ENCODE results near the gene PPP1R3F.
A peak's percentile ranks its signal among the peaks of the same experiment; 100 is the strongest.

Gene PPP1R3F, protein sequence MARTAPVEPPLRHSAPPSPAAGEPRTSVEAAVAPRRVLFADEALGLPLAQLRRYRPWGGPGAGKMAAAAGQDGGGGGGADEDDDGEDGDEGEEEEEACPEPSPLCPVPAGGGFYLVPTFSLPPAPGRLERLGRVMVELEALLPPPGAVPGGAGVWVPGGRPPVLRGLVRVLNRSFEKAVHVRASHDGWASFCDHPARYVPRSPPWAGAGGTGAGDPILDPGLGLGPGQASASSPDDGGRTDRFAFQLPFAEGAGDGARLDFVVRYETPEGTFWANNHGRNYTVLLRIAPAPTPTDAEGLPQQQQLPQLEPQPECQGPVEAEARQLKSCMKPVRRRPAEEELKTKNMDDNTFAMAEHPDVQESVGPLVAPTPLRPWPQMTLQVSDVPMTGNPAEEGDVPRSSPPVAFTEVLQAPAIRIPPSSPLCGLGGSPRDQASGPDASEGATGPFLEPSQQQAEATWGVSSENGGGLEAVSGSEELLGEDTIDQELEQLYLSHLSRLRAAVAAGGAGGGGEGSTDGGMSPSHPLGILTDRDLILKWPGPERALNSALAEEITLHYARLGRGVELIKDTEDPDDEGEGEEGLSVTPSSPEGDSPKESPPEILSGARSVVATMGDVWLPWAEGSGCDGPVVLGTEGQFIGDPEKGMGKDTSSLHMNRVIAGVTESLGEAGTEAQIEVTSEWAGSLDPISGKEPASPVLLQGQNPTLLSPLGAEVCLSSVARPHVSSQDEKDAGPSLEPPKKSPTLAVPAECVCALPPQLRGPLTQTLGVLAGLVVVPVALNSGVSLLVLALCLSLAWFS

GRCh38 chrX:49269767-49270248 lies at the start of gene PPP1R3F:
TSS of gene PPP1R3F (plus strand) at chrX:49269793. CDS start at chrX:49269870, 77 bp downstream.
- DNase-seq: no peak

DNA sequence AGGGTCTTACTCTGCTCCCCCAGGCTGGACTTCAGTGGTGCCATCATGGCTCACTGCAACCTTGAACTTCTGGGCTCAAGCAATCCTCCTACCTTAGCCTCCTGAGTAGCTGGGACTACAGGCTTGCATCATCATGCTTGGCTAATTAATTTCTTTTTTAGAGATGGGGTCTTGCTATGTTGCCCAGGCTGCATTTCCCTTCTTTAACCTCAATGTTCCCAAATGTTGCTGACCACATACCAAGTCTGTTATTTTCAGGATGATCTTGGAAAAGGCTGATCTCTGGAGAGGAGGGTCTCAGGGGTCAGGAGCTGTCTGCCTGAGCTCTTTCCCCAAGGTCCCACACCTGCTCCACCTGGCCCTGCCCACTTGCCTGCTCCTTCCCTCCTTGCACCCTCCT lies 49.5 kb upstream of the PPP1R3F start:
- DNase-seq: no peak

DNA sequence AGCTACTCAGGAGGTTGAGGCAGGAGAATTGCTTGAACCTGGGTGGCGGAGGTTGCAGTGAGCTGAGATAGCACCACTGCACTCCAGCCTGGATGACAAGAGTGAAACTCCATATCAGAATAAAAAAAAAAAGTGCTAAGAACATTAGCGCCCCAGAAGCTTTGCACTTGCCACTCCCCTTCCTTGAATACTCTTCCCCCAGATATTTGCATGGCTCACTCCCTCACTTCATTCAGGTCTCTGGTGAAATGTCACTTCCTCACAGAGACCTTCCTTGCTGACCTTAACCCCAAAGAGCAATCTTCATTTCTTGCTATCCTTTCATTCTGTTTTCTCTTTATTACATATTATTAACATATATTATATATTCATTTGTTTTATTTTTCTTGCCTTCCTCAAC lies 47.7 kb upstream of the PPP1R3F start:
- DNase-seq: no peak

DNA sequence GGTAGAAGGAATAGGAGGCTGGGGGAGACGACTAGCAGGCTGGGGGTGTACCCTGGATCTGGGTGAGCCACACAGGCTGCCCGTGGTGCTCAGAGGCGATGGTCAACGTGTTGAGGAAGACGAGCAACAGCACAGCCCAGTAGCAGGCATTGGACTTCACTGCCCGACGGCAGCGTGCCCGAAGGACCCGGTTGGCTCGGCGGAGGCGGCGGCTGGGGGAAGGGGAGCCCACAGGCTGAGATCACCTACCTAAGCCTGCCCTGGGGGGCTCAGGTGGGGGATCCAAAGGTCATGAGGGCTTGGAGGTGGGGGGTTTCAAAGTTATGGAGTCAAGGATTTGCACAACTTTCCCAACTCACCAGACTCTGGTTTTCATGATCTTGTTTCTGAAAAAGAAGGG lies 43.7 kb upstream of the PPP1R3F start:
- DNase-seq: no peak

DNA sequence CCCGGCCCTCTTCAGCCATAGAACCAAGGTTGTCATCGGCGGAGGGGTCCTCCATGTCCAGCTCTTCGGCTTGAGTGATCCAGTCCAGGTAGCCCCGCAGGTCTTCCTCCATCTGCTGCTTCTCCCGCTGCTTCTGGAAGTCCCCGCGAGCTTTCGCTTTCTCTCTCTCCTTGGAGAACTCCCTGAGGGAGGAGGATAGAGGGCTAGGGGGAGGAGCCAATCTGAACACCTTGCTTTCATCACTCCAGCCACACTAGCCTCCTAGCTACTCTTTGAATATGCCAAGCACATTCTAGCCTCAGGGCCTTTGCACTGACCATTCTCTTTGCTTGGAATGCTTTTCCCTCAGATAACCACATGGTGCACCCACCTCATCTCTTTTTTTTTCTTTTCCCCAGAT lies 42.6 kb upstream of the PPP1R3F start:
- no peak for DNase-seq

GRCh38 chrX:49227726-49228125 lies 41.9 kb upstream of the PPP1R3F start:
- DNase-seq: no peak

DNA sequence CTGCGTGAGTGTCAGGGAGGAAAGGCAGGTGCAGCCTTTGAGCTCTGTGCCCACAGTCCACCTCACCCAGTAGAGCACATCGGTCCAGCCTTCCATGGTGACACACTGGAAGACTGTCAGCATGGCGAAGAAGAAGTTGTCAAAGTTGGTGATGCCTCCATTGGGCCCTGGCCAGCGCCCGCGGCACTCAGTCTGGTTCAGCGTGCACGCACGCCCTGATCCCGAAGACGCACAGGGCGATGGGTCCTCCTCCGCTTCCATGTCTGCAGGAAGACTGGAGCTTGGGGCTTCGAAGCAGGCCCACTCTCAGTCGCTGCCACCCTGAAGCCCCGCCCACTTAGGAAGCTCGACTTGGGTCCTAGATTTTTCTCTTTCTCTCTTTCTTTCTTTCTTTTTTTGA lies 41.4 kb upstream of the PPP1R3F start:
- no peak for DNase-seq

DNA sequence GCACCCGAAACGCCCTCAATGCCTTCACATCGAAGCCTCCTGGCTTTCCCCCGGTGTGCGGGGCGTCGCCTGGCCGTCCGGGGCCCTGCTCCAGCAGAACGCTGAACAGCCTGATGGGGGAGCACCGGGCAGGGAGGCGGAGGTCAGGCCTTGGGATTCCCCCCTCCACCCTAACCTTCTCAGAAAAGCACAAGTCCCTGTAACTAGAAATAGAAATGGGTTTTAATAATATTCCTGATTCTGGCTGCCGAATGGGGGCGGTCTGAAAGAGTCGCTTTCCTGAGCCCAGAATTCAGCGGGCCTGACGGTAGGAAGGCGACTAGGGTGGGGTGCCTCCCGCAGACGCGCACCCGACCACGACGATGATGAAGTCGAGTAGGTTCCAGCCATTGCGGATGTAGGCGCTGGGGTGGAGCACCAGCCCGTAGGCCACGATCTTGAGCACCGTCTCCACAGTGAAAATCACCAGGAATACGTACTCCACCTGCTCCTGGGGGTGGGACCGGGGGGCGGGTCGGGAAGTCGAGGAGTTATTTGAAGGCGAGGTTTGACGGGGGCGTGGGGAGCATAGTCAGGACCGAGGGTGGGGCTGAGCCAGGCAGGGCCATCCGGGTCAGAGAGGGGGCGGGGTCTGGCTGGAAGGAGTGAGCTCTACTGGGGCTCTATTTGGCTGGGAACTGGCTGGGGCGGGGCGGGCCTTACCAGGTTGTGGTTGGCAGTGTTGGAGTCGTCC lies 38.9 kb upstream of the PPP1R3F start:
- peak; percentile 11 for DNase-seq

DNA sequence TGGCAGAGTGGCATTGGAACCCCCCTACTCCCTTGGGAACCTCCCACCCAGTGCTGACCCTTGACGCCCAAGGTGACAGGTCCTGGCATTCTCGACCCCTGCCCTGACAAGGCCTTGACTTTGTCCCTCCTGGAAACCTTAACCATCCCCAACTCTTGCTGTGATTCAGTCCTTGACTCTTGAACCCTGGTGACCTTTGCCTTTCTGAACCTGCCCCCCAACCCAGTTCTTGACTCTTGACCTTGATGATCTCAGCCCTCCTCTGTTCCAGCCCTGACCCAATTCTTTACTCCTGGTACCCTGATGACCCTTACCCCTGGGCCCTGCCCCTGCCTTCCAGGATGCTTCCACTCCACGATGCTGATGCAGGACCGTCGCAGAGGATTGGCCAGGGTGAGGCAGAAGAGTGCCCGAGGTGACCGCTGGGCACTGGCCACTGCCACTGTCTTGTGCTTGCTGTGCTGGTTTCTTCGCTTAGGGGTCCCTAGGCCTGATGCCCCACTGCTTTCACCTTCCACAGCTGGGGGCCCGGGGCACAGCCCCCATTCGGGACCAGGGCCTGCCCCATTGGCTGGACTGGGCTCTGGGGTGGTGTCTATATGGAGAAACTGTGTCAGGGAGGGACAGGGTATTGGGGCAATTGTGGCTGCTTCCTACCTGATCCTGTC lies 38.1 kb upstream of the PPP1R3F start:
- no peak for DNase-seq

DNA sequence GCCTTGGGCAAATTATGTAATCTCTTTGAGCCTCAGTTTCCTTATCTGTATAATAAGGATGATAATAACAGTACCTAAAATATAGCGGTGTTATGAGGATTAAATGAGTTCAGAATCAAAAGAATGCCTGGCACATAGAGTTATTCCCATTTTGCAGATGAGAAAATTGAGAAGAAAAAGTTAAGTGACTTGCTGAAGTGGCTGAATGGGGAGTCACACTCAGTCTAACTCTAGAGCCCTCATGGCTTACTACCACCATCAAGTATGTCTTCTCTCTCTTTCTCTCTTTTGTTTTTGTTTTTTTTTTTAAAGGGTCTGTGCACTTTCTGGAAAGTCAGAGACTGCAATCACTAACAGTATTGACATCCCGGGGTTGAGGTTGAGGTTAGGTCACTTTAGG lies 37.1 kb upstream of the PPP1R3F start:
- DNase-seq: no peak

DNA sequence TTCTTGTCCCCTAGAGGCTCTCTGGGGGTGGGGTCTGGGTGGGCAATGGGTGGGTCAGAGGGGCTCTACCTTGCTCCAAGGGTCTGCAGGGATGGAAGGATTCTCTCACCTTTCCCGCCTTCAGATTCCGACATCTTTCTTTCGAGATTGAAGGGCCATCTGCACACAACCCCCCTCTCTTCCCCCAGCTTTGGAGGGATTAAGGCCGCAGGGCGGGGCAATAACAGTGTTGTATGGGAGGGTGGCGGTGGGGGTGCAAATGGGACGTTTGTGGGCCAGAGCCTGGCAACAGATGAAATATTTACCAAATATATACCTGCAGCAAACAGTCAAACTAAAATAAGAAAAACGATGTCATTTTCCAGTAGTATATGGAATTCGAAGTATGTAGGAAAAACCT lies 36.4 kb upstream of the PPP1R3F start, which contains the start of gene CACNA1F:
Gene CACNA1F (minus strand): TSS at position 165 of the 400 bp plus-strand sequence. CDS start 31 bp downstream, at position 134.
- no peak for DNase-seq

DNA sequence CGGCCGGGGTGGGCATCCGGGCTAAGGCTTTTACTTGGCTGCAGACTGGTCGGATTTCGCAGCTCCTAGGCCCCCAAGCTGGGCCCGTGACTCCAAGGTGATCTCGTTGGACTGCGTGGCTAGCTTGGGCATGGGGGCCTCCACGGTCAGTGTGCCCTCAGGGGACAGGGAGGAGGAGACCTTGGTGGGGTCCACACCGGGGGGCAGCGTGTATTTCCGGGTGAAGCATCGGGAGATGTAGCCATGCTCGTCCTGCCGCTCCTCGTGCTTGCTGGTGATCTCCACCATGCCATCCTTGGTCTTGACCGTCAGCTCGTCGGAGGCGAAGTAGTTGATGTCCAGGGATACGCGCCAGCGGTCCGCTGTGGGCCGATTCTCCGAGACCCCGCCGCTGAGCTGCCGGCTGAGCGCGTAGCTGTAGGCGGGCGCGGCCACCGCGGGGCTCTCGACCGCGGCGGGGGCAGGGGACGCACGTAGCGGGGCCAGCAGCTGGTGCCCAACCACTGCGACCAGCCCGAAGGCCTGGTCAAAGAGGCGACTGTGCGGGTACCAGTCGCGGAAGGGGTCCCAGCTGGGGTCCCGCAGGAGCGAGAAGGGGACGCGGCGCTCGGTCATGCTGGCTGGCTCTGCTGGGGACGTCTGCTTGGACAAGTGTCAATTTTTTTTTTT lies 35.6 kb upstream of the PPP1R3F start:
- no peak for DNase-seq

GRCh38 chrX:49237060-49237459 lies 32.5 kb upstream of the PPP1R3F start:
- no peak for DNase-seq

DNA sequence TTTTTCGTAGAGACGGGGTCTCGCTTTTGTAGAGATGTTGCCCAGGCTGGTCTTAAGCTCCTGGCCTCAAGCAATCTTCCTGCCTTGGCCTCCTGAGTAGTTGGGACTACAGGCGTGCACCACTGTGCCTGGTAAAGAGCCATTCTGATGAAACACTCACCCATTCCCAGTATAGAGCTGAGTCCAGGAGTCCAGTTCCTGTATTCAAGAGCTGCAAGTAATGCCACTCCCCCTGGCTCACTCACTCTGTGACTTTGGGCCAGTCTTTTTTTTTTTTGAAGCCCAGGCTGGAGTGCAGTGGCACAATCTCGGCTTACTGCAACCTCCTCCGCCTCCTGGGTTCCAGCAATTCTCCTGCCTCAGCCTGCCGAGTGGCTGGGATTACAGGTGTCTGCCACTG lies 30.9 kb upstream of the PPP1R3F start:
- DNase-seq: no peak

DNA sequence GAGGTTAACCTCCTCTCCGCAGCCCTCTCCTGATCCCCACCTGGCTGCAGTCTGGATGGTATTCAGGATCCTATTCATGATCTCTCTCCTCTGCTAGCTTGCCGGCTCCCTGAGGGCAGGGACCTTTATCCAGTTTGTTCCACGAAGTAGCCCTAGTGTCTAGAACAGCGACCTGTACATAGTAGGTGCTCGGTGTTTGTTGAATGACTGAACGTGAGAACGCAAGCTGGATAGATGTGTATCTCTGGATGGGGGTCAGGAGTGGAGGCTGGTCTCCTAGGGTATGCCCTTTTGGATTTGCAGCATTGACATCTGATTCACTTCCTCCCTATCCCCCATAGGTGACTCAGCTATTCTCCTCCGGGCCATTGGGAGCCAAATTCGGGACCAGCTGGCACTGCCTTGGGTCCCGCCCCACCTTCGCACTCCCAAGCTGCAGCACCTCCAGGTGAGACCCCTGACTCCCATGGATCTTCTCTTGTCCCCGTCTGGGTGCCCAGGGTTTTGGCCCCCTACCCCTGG lies 27.0 kb upstream of the PPP1R3F start:
- DNase-seq: no peak

DNA sequence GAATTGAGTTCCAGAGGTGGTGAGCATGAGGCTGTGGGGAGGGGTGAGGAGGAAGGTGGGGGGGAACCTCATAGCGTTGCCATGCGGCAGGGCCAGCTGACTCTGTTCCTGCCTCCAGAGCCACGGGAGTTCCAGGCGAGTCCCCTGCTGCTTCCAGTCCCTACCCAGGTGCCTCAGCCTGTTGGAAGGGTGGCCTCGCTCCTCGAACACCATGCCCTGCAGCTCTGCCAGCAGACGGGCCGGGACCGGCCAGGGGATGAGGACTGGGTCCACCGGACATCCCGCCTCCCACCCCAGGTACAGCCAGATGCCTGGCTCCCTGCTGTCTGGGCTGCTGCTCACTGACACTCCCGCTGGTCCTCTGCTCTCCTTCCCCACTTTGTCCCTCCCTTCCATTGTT lies 26.4 kb upstream of the PPP1R3F start:
- DNase-seq: no peak

DNA sequence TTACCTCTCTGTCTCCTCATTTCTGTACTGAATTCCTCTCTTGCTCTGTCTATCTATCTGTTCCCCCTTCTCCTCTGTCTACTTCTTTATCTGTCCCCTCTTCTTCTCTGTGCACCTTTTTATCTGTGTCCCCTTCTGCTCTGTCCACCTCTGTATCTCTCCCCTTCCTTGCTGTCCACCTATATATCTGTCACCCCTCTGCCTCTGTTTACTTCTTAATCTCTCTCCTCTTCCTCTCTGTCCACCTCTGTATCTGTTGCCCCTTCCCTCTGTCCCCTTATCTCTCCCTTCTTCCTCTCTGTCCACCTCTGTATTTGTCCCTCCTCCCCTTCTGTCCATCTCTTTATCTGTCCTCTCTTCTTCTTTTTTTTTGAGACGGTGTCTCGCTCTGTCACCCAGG lies 25.4 kb upstream of the PPP1R3F start:
- no peak for DNase-seq

DNA sequence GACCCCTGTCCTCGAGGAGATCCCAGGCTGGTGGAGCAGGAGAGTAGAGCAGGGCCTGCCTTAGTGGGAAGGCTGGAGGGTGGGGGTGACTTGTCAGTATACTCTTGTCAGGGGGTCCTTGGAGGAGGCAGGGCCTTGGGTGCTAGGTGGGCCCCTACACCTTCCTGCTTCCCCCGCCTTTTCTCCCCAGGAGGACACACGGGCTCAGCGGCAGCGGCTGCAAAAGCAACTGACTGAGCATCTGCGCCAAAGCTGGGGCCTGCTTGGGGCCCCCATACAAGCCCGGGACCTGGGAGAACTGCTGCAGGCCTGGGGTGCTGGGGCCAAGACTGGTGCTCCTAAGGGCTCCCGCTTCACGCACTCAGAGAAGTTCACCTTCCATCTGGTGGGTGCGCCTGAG lies 23.1 kb upstream of the PPP1R3F start:
- no peak for DNase-seq

DNA sequence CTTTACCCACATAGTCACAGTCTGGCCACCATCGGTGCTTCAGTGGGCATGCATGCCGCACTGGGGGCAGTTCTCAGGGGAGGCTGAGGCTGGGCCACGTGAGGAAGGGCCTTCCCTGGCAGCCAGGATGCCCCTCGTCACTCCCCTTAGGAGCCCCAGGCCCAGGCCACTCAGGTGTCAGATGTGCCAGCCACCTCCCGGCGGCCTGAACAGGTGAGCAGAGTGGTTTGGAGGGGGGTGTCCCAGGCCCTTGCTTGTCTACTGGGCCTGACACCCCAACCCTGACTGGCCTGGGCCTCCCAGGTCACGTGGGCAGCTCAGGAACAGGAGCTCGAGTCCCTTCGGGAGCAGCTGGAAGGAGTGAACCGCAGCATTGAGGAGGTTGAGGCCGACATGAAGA lies 22.2 kb upstream of the PPP1R3F start:
- no peak for DNase-seq

- DNase-seq: no peak
These were observed 21.4 kb upstream of the PPP1R3F start for GRCh38 chrX:49247916-49248811.

DNA sequence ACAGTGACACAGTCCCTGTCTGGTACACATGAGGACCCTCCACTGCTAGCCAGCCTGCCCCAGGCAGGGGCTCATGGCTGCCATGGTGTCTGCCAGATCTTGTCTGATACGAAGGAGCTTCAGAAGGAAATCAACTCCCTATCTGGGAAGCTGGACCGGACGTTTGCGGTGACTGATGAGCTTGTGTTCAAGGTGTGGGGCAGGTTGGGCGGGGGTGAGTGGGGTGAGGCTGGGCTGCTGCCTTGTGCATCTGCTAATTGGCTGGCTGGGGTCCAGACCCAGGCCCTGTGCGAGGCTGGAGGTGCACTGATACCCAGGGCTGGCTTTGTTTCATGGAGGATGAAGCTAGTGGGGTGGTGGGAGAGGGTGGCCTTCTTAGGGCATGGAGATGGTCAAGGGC lies 20.5 kb upstream of the PPP1R3F start:
- DNase-seq: no peak
